ENCODE results near the gene MARCHF10. TPM values are rescaled to one million over a fixed set of nuclear protein-coding genes. Genes with fewer than 3 reads are reported as not detected.
A peak's percentile ranks its signal among the peaks of the same experiment; 100 is the strongest.

Gene MARCHF10
- total and polyA plus RNA-seq, 9 of the 15 experiments (the other 6 are each of a cell fraction or from before 2014, with no cell fraction given) = not detected

GRCh38 chr17:62663304-62663703 is 144.8 kb downstream of the MARCHF10 start:
- Histone ChIP-seq H3K4me1 (replicated peaks in 1 of 2; ENCODE audit: control insufficient read depth in 2 of 2, insufficient read depth in 2 of 2, low read length in 2 of 2) (peaks cover 0 to 25% of the 10 kb centered on the region in 2 experiments; a peak in 2 of 5 replicates), H2AFZ (ENCODE audit: low read depth, low read length) (no peak overlapping the region), H3K79me2 (ENCODE audit: control insufficient read depth, insufficient read depth, low read length) (no peaks in the 10 kb centered on the region), H3K4me2 (ENCODE audit: insufficient read depth, low read length) (peak overlapping the region; percentile 32; the same call in 1 of the 2 replicates), H3K36me3 (ENCODE audit: control insufficient read depth, insufficient read depth, low read length) (no peaks in the 10 kb centered on the region), H4K20me1 (replicated peaks; ENCODE audit: control insufficient read depth, insufficient read depth, low read length) (no peaks in the 10 kb centered on the region), H3K9me3 (replicated peaks; ENCODE audit: control insufficient read depth, insufficient read depth, low read depth, low read length) (no peaks in the 10 kb centered on the region), H3K27ac (ENCODE audit: extremely low read depth, low read depth, low read length) (no peak overlapping the region), H3K27me3 (ENCODE audit: control insufficient read depth in 2 of 2, insufficient read depth in 2 of 2, low read length in 2 of 2) (peaks cover 3 to 11% of the 10 kb centered on the region in 2 experiments; a peak in 3 of 5 replicates), H3K9me1 (ENCODE audit: control insufficient read depth, insufficient read depth, low read length) (no peaks in the 10 kb centered on the region), H3K4me3 (no peak overlapping the region), H3K9ac (ENCODE audit: insufficient read depth in 1 of 2, low read depth in 2 of 2, low read length in 2 of 2) (no peak overlapping the region)
- 17% methylated on average over 6 of the region's 6 CpGs for WGBS (ENCODE audit: insufficient coverage, low coverage, missing lambda C conversion rate)
- in situ Hi-C loops (cut with MboI) (no loop called here), intact Hi-C loops (cut with micrococcal nuclease) (no loop called here)
- peak in 1 of 3 experiments; percentile 18; a peak in 1 of 6 replicates for TF ChIP-seq ZBTB11 (CRISPR knock-in tag; IDR thresholded peaks at IDR 0.05)
- no peak for TF ChIP-seq SP2 (IDR thresholded peaks at IDR 0.05; ENCODE audit: extremely low read depth, low read depth, low read length, poor library complexity, severe bottlenecking)
- no peak for TF ChIP-seq ZNF668 (CRISPR knock-in tag; IDR thresholded peaks at IDR 0.05)
- no peak for TF ChIP-seq ZNF436 (CRISPR knock-in tag; IDR thresholded peaks at IDR 0.05)
- no peak for TF ChIP-seq YBX1 (IDR thresholded peaks at IDR 0.05)
- TF ChIP-seq ZNF644 (tag; IDR thresholded peaks at IDR 0.05; ENCODE audit: low read depth) = no peak
- no peak for TF ChIP-seq ZNF133 (CRISPR knock-in tag; IDR thresholded peaks at IDR 0.05)
- no peak for TF ChIP-seq ARID4B (CRISPR knock-in tag; IDR thresholded peaks at IDR 0.05)
- TF ChIP-seq MEF2A (IDR thresholded peaks at IDR 0.05; ENCODE audit: control insufficient read depth, low read depth, low read length) = peak; percentile 37; the same call in 1 of the 2 replicates
- no peak for TF ChIP-seq ZNF76 (CRISPR knock-in tag; IDR thresholded peaks at IDR 0.05; ENCODE audit: borderline replicate concordance)
- no peak for TF ChIP-seq CEBPG (CRISPR knock-in tag; IDR thresholded peaks at IDR 0.05)
- TF ChIP-seq CEBPG (tag; conservative IDR thresholded peaks at IDR 0.05 in 1 of 2, IDR thresholded peaks at IDR 0.05 in 1 of 2) = 0 out of 4 replicates have a peak, but pooled peaks of 1 of the 2 experiments have one; percentile 40
- TF ChIP-seq NFRKB (IDR thresholded peaks at IDR 0.05; ENCODE audit: low read depth) = no peak
- no peak for TF ChIP-seq ARID1B (IDR thresholded peaks at IDR 0.05)
- FAIRE-seq (no peak), ATAC-seq (no peak), DNase-seq (ENCODE audit: extremely low read depth in 1 of 4, low spot score in 3 of 4) (no peak)
- no TSS peak for BruUV-seq (replicated peaks)
- ChIA-PET CTCF (ENCODE audit: low intra/inter-chr PET ratio) (no interaction called here), POLR2A (interaction anchor here (0.5 kb wide), 1 partner anchor 848 kb away, joined by 3 read pairs; no protein-coding TSS in a partner anchor)

Measured in K562 (cell line).